Stimulated activated CD8-positive, alpha-beta memory T cell treated with anti-CD3 and anti-CD28 coated beads, Interleukin-12 subunit alpha, Interleukin-12 subunit beta, amount 100 ng/mL, for 4 hours (primary cell): Measurements from ENCODE around the gene PTH1R.
A peak's percentile ranks its signal among the peaks of the same experiment; 100 is the strongest.

Source experiments
- DNase-seq: peaks from one replicate; pipeline ENCODE4 v3.0.0-alpha.2; 2020; ENCODE audit warnings: low read depth

The PTH1R gene

GRCh38 chr3:46930945-46931403 lies 53.5 kb downstream of the PTH1R start:
- no peak for DNase-seq

- no peak for DNase-seq
Measured at GRCh38 chr3:46931631-46932331, 54.3 kb downstream of the PTH1R start.

GRCh38 chr3:46932455-46933225 lies 55.1 kb downstream of the PTH1R start:
- DNase-seq, result no peak

- DNase-seq, result no peak
Measured at GRCh38 chr3:46933261-46933660, 55.7 kb downstream of the PTH1R start.

- DNase-seq, result no peak
Measured at GRCh38 chr3:46934072-46934471, 56.6 kb downstream of the PTH1R start.

GRCh38 chr3:46934498-46935167 lies 57.1 kb downstream of the PTH1R start:
- no peak for DNase-seq

GRCh38 chr3:46935168-46935858 lies 57.8 kb downstream of the PTH1R start:
- DNase-seq, result no peak

GRCh38 chr3:46935989-46936558 lies 58.6 kb downstream of the PTH1R start:
- no peak for DNase-seq

- DNase-seq, result no peak
Measured at GRCh38 chr3:46936733-46937250, 59.3 kb downstream of the PTH1R start.

GRCh38 chr3:46938118-46938517 lies 60.6 kb downstream of the PTH1R start:
- no peak for DNase-seq

GRCh38 chr3:46939578-46940445 lies 62.3 kb downstream of the PTH1R start:
- DNase-seq, result no peak

GRCh38 chr3:46942076-46942475 lies 64.6 kb downstream of the PTH1R start:
- DNase-seq, result no peak

- no peak for DNase-seq
Measured at GRCh38 chr3:46942481-46943236, 65.1 kb downstream of the PTH1R start.

GRCh38 chr3:46943237-46944187 lies 66.0 kb downstream of the PTH1R start:
- no peak for DNase-seq

GRCh38 chr3:46944191-46944590 lies 66.7 kb downstream of the PTH1R start:
- DNase-seq, result no peak

GRCh38 chr3:46946416-46946815 lies 68.9 kb downstream of the PTH1R start:
- no peak for DNase-seq

- peak; percentile 58 for DNase-seq
Measured at GRCh38 chr3:46946856-46947545, 69.5 kb downstream of the PTH1R start.

- DNase-seq, result no peak
Measured at GRCh38 chr3:46947546-46947901, 70.0 kb downstream of the PTH1R start.
